ENCODE results near the gene HS1BP3.

The HS1BP3 gene

GRCh38 chr2:20604401-20604911, 46.4 kb downstream of the HS1BP3 start:
- DNase-seq (ENCODE audit: low read depth in 2 of 2, low spot score in 1 of 2): no peak

DNA sequence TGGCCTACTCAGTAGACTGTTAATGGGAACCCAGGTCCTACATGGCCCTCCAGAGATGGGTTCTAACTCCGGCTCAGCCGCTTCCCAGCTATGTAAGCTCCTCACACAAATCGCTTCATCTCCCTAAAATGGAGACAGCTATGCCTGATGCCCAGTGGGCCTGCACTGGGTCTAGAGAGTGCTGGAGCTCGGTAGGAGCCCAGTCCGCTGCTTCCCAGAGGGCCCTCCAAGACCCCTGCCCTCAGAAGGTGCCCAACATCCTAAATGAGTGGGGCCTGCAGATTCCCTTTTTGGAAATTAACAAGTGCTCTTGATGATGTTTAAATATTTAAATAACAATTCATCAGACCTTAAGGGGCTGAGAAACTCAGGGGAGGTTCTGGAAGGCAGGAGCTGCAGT, 47.1 kb downstream of the HS1BP3 start:
- no peak for DNase-seq (ENCODE audit: low read depth in 2 of 2, low spot score in 1 of 2)

- no peak for DNase-seq (ENCODE audit: low read depth in 2 of 2, low spot score in 1 of 2)
These were observed 48.1 kb downstream of the HS1BP3 start for GRCh38 chr2:20602803-20603202.

- no peak for DNase-seq (ENCODE audit: low read depth in 2 of 2, low spot score in 1 of 2)
These were observed 50.1 kb downstream of the HS1BP3 start for GRCh38 chr2:20600756-20601325.

GRCh38 chr2:20599861-20600461, 50.9 kb downstream of the HS1BP3 start:
- no peak for DNase-seq (ENCODE audit: low read depth in 2 of 2, low spot score in 1 of 2)

DNA sequence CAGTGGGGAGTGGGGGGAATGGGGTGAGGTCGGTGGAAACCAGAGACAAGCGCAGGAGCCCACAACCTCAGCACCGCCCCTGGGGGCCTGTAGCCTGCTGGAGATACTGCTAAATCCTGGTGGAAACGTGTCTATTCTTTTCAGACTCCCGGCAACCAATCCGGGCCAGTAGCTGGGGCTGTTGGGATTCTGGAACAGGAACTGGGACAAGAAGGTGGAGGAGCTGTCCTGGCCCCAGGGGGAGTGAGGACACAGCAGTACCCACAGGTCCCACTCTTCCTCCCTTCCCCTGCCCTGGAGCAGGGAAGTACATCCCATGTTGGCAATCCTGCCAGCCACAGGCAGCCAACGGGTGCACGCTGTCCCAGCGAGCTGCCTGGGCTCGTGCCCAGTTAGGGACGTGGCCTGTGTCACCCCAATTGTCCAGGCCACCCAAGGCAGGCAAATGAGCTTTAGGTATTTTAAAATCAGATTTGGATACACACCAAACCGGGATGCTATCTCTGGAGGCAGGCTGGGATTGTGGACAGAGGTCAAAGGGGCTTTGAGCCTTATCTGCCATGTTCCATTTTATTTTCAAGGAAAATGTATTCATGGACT, 51.8 kb downstream of the HS1BP3 start:
- DNase-seq (ENCODE audit: low read depth in 2 of 2, low spot score in 1 of 2): no peak

GRCh38 chr2:20597860-20598183, 53.1 kb downstream of the HS1BP3 start:
- DNase-seq (ENCODE audit: low read depth in 2 of 2, low spot score in 1 of 2): no peak

- DNase-seq (ENCODE audit: low read depth in 2 of 2, low spot score in 1 of 2): no peak
These were observed 53.7 kb downstream of the HS1BP3 start for GRCh38 chr2:20596973-20597859.

DNA sequence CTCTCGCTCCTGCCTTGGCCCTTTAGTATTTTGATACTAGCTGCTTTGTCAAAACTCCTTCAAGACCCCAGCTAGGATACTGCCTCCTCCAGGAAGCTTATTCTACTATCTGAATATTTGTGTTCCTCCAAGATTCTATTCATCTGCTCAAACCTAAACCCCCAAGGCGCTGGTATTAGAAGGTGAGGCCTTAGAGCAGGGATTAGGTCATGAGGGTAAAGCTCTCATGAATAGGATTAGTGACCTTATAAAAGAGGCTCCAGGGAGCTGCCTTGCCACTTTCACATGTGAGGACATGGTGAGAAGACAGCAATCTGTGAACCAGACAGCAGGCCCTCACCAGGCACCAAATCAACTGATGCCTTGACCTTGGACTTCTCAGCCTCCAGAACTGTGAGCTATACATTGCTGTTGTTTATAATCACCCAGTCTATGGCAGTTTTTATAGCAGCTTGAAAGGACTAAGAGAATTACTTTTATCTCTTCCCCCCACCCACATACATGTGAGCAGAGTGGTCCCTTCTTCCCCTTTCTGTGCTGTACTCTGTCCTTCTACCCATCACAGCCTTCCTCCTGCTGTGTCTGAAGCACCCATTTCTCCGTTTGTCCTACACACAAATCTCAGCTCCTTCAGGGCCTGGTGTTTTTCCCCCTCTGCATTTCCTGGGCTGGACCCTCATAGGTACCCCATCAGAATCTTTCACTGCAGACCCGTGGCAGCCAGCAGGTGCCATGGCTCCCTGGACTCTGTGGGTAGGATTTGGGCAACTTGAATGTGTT, 54.5 kb downstream of the HS1BP3 start:
- no peak for DNase-seq (ENCODE audit: low read depth in 2 of 2, low spot score in 1 of 2)

GRCh38 chr2:20595439-20596192, 55.3 kb downstream of the HS1BP3 start:
- no peak for DNase-seq (ENCODE audit: low read depth in 2 of 2, low spot score in 1 of 2)

DNA sequence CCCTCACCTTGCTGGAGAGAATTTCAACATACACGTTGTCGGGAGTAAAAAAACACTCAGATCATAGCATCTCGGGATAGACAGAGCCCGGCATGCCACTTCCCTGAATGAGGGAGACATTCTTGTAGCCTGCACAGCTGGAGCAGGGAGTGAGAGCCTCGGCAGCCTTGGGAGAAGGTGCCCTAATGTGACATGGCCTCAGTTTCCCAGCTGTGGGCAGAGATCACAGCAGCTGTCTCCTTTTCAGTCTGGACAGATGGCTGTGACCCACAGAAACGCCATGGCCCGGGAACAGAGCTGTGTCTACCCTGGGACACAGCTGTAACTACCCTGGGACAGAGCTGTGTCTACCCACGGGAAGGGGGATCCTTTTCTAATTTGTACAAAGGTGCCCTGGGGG, 55.9 kb downstream of the HS1BP3 start:
- no peak for DNase-seq (ENCODE audit: low read depth in 2 of 2, low spot score in 1 of 2)

GRCh38 chr2:20594048-20594750, 56.7 kb downstream of the HS1BP3 start:
- DNase-seq (ENCODE audit: low read depth in 2 of 2, low spot score in 1 of 2): no peak

- no peak for DNase-seq (ENCODE audit: low read depth in 2 of 2, low spot score in 1 of 2)
These were observed 57.5 kb downstream of the HS1BP3 start for GRCh38 chr2:20593072-20594034.

- no peak for DNase-seq (ENCODE audit: low read depth in 2 of 2, low spot score in 1 of 2)
These were observed 58.5 kb downstream of the HS1BP3 start for GRCh38 chr2:20592106-20593071.

DNA sequence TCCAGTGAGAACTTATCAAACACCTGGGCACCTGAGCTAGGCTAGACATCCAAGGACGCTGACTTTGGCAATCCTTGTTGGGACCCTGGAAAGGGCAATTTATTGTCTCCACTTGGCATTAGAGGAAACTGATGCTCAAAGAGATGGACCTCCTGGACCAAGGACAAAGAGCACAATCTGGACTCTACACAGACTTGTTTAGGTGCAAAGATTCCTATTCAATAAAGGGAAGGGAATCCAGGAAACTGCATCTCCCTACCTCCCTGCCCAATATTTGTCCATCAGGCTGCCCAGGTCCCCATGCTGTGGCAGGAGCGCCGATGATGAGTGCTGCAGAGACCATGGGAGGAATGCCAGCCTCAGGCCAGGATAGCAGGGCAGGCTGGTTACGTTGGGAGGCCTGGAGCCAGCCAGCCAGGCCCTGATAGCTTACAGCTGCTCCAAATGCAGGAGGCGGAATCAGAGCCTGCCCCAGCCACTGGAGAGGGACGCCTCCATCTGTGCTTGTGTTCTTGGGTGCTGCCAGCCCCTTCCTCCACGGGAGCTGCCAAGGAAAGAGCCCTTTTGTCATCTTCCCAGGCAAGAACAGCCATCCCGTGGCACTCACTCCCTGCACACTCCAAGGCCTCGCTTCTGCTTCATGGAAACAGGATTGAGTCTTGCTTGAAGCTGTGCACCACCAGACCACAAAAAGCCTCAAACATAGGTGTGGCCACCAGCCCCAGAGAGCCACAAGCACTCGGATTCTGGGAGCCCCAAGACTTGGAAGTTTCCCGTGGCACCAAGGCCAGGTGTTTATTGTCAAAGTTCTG, 60.0 kb downstream of the HS1BP3 start:
- no peak for DNase-seq (ENCODE audit: low read depth in 2 of 2, low spot score in 1 of 2)

DNA sequence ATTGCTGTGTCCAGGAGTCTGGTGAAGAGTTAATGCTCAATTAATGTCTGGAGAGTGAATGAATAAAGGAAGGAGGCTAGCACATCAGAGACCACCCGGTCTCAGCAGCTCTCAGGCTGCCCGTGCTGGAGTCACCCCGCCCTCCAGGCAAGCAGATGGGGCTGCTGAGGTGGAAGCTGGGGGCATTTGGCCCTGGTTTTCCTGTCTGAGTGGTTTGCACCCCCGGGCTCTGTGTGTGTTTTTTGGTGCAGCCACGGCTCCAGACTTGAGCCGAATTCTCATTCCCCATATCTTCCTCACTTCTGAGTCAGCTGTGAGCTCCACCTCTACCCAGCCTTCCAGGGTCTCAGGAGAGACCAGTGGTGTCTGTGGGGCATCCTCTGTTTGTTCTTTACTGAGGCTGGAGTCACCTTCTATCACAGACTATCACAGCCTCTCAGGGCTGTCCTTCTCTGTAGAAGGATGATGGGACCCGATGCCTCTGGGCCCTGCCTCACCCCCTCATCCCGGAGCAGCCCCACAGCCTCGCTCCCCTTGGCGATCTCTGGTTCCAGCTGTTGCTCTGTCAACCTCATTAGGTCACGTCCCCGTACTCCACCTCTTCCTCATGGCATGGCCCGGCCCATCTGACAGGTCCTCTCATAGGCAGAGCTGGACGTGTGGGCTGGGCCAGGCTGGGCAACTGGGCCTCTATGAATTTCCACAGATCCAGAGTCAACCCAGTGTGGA, 60.8 kb downstream of the HS1BP3 start:
- DNase-seq (ENCODE audit: low read depth in 2 of 2, low spot score in 1 of 2): no peak

Data from stimulated activated CD8-positive, alpha-beta memory T cell treated with anti-CD3 and anti-CD28 coated beads, Interleukin-4, amount 100 ng/mL, for 4 hours (primary cell).